HG02981 (cell line): Measurements from ENCODE around the gene PAOX.
"Not testable (repeated sequence)": the region's sequence is repeated elsewhere in the genome, so short reads cannot be mapped to it uniquely, and the experiment has no call there.

Source experiments
- ATAC-seq: cut with Tn5 transposase; IDR thresholded peaks from one replicate; pipeline ENCODE4 v1.9.1; 2021; ENCODE audit warnings: mild to moderate bottlenecking, moderate library complexity; ENCODE audit not compliant: unreplicated experiment

PAOX gene

DNA sequence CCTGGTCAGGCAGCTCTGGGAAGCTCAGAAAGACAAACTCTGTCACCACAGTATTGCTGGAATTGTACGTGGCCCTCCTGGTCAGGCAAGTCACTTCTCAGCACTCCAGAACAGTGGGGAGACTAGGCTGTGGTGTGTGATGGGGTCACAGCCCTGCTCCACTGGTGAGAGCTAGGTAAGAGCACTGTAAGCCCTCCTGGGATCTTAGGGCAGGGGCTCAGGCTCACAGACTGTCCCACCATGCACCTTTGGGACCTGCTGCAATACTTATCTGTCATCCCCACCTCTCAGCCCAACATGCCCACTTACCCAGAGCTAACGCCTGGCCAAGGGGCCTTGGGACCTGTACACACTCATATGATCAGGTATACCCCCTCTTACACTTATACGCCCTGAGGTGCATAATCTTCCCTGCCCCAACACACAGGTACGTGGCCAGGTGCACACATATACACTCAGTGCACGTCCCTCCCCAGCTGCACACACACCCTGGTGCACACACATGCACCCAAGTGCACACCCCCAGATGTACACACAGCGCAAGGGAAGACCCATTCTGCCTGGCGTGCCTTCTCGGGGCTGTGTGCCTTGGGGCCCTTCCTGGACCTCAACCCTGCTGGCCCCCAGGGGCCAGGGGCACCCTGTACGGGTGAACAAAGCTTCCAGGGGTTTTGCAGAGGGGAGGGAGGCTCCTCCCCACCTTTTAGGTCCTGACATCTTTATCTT lies 53.0 kb downstream of the PAOX start:
- ATAC-seq = not testable (repeated sequence)

DNA sequence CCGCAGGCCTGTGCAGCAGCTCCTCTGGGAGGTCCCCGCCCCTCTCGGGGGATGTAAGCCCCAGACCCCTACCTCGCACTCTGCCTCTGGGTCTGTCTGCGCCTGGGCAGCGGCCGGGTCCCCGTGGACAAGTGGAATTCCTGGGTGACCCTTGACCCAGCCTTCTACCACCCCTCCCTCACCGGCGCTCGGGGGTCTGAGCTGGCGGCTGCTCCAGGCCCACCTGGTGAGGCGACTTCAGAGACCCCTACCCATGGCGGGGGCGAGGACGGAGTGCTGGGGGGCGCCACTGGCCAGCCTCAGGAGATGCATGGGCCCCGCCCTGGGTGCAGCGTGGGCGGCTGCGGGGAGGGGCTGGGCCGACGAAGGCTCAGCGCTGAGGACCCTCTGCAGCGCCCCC lies 53.7 kb downstream of the PAOX start:
- ATAC-seq = not testable (repeated sequence)

DNA sequence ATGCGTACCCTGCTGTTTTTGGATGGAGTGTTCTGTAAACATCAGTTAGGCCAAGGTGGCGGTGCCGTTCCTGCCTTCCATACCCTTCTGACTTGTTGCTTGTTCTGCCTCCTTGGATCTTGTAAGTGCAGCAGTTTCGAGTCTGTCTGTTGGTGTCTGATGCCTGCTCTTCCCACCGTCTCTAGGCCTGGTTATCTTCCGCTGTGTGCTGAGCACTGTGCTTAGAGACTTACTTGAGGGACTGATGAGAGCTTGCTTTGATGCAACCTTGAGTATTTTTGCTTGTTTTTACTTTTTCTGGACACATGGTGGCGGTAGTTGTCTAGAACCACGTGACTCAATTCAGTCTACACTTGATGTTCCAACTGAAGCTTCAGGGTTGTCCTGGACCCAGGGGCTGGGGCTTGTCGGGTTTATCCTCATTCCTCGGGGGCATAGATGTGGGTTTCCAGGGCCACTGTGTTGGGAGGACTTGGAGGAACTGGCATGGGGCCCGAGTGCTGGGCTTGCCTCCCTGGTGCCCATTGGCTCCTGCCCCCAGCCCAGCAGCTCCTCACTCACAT lies 59.7 kb downstream of the PAOX start:
- ATAC-seq = no peak

DNA sequence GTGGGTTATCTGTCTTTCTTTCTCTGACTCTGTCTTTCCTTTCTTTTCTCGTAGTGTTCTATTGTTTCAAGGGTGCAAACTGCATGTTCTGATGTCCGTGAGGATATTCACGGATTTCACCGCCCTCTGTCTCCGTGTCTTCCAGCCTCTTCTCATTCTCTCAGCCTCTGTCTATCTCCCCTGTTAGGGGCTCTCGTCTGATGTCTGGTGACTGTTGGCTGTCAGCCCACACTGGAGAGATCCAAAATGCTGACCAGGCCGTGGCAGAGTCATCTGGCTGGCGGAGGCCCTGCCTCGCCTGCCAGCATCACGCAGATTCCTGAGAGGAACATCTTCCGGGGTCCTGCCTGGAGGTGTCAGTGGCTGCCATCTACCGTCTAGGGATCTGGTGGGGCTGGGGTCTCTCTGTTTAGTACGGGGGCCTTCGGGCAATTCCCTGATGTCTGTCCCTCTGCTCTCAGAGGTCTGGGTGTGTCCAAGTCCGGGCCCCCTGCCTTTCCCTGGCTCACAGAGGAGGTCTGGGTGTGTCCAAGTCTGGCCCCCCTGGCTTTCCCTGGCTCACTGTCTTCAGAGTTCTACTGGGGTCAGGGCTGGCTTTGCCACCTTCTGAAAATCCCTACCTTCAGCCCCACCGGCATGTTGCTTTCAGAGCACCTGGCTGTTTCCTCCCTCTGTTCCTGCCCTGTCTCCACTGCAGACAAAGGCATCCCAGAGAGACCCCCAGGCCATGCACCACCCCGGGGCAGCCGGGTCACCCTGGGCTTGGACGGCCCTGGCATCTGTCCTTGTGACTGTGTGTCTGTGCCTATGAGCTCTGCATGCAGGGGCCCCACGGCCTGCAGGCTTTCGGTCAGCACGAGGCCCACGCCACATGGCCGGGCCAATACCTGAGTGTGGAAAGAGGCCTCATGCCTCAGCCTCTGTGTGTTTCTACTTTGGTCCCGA lies 60.7 kb downstream of the PAOX start:
- no peak for ATAC-seq

DNA sequence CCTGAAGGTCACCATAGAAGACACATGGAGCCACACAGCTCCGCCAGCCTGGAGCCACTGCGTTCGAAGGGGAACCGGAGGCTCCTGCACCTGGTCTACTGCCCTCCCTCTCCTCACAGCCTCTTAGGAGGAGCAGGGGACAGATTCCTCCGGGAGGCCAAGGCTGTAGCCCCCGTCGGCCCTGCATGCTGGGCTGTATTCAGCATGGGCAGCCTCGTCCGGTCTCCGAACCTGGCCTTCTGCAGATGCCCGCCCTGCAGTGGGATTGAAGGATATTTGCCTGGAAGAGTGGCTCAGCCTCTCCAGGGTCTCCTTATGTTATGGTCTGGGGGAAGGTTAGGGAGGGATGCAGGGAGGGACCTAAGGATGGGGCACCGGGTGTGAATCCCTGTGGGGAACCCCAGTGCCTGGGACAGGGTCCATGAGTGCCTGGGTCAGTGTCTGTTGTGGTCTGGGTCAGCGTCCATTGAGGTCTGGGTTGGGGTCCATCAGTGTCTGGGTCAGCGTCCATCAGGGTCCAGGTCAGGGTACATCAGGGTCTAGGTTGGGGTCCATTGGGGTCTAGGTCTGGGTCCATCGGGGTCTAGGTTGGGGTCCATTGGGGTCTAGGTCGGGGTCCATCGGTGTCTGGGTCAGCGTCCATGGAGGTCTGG lies 61.7 kb downstream of the PAOX start:
- ATAC-seq = no peak
